Measurements from ENCODE around the gene AURKAIP1. TPM values are rescaled to one million over a fixed set of nuclear protein-coding genes. Genes with fewer than 3 reads are reported as not detected.

AURKAIP1 gene
- total and polyA plus RNA-seq, 9 of the 15 experiments (the other 6 are each of a cell fraction or from before 2014, with no cell fraction given), result 7.8 to 478 (median 92.0) TPM

GRCh38 chr1:1325288-1326074, 49.5 kb downstream of the AURKAIP1 start (continued):
- TF ChIP-seq ZNF57 (CRISPR knock-in tag; IDR thresholded peaks at IDR 0.05) (no peak), BDP1 (IDR thresholded peaks at IDR 0.05; ENCODE audit: insufficient read depth, insufficient read length) (no peak), ATF2 (CRISPR knock-in tag; IDR thresholded peaks at IDR 0.05) (0 out of 2 replicates have a peak, but pooled peaks have one; percentile 18), IFI16 (CRISPR knock-in tag; IDR thresholded peaks at IDR 0.05) (no peak)
- TF ChIP-seq, protein P1, sequence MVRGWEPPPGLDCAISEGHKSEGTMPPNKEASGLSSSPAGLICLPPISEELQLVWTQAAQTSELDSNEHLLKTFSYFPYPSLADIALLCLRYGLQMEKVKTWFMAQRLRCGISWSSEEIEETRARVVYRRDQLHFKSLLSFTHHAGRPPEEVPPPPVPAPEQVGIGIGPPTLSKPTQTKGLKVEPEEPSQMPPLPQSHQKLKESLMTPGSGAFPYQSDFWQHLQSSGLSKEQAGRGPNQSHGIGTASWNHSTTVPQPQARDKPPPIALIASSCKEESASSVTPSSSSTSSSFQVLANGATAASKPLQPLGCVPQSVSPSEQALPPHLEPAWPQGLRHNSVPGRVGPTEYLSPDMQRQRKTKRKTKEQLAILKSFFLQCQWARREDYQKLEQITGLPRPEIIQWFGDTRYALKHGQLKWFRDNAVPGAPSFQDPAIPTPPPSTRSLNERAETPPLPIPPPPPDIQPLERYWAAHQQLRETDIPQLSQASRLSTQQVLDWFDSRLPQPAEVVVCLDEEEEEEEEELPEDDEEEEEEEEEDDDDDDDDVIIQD (CRISPR knock-in tag; IDR thresholded peaks at IDR 0.05), result no peak

Data from K562 (cell line).